ENCODE data around the gene KYNU. TPM values are rescaled to one million over a fixed set of nuclear protein-coding genes. Genes with fewer than 3 reads are reported as not detected.

Gene KYNU
- total RNA-seq, 2 donors from 2014 or later = 1.8 to 14.3 TPM

GRCh38 chr2:143075711-143076110 is 198.2 kb downstream of the KYNU start:
- Histone ChIP-seq H3K4me1 (ENCODE audit: control insufficient read depth in 1 of 2, low read depth in 2 of 2) (no peaks in the 10 kb centered on the region), H3K27me3 (replicated peaks; ENCODE audit: insufficient read depth) (no peaks in the 10 kb centered on the region), H3K27ac (no peak overlapping the region), H3K36me3 (no peaks in the 10 kb centered on the region), H3K4me3 (no peak overlapping the region), H3K9me3 (no peaks in the 10 kb centered on the region)
- no peak for DNase-seq (ENCODE audit: low spot score)
- ATAC-seq (ENCODE audit: insufficient number of reproducible peaks, low FRiP score, low read depth) = no peak
- TF ChIP-seq CTCF (IDR thresholded peaks at IDR 0.05) = no peak

DNA sequence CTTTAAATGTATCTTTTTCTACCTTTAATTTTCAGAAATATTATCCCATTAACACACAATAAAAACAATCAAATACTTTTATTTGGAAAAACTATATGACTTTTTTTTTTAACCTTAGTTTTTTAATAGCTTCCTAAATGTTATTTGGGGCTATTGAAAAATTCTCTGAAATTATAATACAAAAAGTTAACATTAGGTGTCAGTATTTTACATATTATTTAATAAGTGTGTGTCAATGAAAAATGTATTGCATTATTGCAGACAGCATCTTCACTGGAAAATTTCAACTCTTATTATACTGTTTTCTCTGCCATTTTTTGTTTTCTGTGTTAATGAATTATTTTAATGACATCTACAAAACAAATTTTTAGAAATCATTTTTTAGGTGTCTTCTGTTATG is 200.6 kb downstream of the KYNU start:
- H3K4me1 ChIP-seq (ENCODE audit: control insufficient read depth in 1 of 2, low read depth in 2 of 2) = no peaks in the 10 kb centered on the region
- peaks cover 2% of the 10 kb centered on the region for H3K9me3 ChIP-seq
- no peaks in the 10 kb centered on the region for H3K27me3 ChIP-seq (replicated peaks; ENCODE audit: insufficient read depth)
- DNase-seq (ENCODE audit: low spot score) (no peak), ATAC-seq (ENCODE audit: insufficient number of reproducible peaks, low FRiP score, low read depth) (no peak)
- H3K4me3 ChIP-seq = no peak overlapping the region
- H3K27ac ChIP-seq = no peak overlapping the region
- no peak for TF ChIP-seq CTCF (IDR thresholded peaks at IDR 0.05)
- H3K36me3 ChIP-seq = no peaks in the 10 kb centered on the region

GRCh38 chr2:143081616-143082015 is 204.2 kb downstream of the KYNU start:
- no peak for DNase-seq (ENCODE audit: low spot score)
- Histone ChIP-seq H3K4me1 (ENCODE audit: control insufficient read depth in 1 of 2, low read depth in 2 of 2) (no peaks in the 10 kb centered on the region), H3K4me3 (no peak overlapping the region), H3K27me3 (replicated peaks; ENCODE audit: insufficient read depth) (no peaks in the 10 kb centered on the region), H3K9me3 (peaks cover 2% of the 10 kb centered on the region), H3K36me3 (no peaks in the 10 kb centered on the region), H3K27ac (no peak overlapping the region)
- ATAC-seq (ENCODE audit: insufficient number of reproducible peaks, low FRiP score, low read depth) = no peak
- TF ChIP-seq CTCF (IDR thresholded peaks at IDR 0.05) = no peak

DNA sequence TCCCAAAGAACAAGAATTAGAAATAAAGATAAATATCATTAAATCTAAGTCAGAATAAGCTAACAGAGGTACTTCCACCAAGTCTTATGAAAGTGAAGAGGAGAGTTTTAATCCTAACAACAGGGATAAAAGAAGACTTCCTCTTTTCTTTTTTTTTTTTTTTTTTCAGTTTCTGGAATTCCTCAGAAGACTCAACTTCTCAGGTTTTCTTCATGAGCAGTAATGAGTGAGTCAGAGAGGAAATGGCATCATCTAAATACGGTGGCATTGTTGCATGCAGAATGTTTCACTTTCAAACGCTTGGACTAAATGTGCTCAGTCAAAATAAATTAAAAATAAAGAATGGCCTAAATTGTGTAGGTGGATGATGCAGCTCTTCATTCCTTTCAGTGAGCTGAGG is 206.2 kb downstream of the KYNU start:
- peaks cover 2% of the 10 kb centered on the region for H3K9me3 ChIP-seq
- H3K4me3 ChIP-seq = no peak overlapping the region
- no peaks in the 10 kb centered on the region for H3K4me1 ChIP-seq (ENCODE audit: control insufficient read depth in 1 of 2, low read depth in 2 of 2)
- H3K27ac ChIP-seq = no peak overlapping the region
- DNase-seq (ENCODE audit: low spot score) (no peak), ATAC-seq (ENCODE audit: insufficient number of reproducible peaks, low FRiP score, low read depth) (no peak)
- H3K27me3 ChIP-seq (replicated peaks; ENCODE audit: insufficient read depth) = no peaks in the 10 kb centered on the region
- TF ChIP-seq CTCF (IDR thresholded peaks at IDR 0.05) = no peak
- no peaks in the 10 kb centered on the region for H3K36me3 ChIP-seq

DNA sequence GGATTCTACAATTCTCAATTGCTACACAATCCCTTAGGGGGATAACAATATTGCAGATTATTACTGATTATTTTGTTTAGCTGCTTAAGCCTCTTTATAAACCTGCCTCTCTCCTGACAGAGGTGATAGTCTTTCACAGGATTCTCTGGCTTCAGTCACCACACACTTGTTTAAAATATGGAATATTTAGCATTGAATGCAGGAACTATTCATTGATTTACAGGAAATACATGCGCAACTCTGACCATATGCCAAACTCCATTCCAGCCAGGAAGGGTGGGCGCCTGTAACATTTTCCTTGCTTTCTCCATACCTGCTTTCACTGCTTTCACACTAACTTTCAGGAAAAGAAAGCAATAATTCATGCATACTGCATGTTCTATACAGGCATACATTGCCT is 207.0 kb downstream of the KYNU start:
- Histone ChIP-seq H3K4me1 (ENCODE audit: control insufficient read depth in 1 of 2, low read depth in 2 of 2) (no peaks in the 10 kb centered on the region), H3K27me3 (replicated peaks; ENCODE audit: insufficient read depth) (no peaks in the 10 kb centered on the region), H3K36me3 (no peaks in the 10 kb centered on the region), H3K9me3 (peaks cover 2% of the 10 kb centered on the region), H3K27ac (no peak overlapping the region), H3K4me3 (no peak overlapping the region)
- ATAC-seq (ENCODE audit: insufficient number of reproducible peaks, low FRiP score, low read depth) = no peak
- TF ChIP-seq CTCF (IDR thresholded peaks at IDR 0.05) = no peak
- DNase-seq (ENCODE audit: low spot score) = no peak
